Tibial nerve (tissue), 4 donors: ENCODE measurements around the gene KRT6C. TPM values are rescaled to one million over a fixed set of nuclear protein-coding genes. Genes with fewer than 3 reads are reported as not detected.

Experiments
- DNase-seq, 2 donors: peaks; one replicate each; pipeline ENCODE4 v3.0.0-alpha.2; 2019; ENCODE audit warnings: low spot score in 2 of 2
- H3K27ac ChIP-seq, 4 donors: fragments of 200-600 bp; sonication (generic) in 3 of 4; one replicate each; pipeline ENCODE4 v1.5.1; 2017 to 2019; ENCODE audit warnings: mild to moderate bottlenecking in 1 of 4
- H3K27me3 ChIP-seq, 2 donors: fragments of 200-600 bp; sonication (generic) in 1 of 2; one replicate each; pipeline versions ENCODE4 v1.5.1 to v1.6.0; 2017 to 2019
- H3K36me3 ChIP-seq, 3 donors: fragments of 200-600 bp; sonication (generic); one replicate each; pipeline ENCODE4 v1.5.1; 2018 to 2019
- H3K4me1 ChIP-seq, 4 donors: fragments of 200-600 bp; sonication (generic) in 3 of 4; one replicate each; pipeline ENCODE4 v1.5.1; 2017 to 2019
- H3K4me3 ChIP-seq, 4 donors: fragments of 200-600 bp; sonication (generic) in 3 of 4; one replicate each; pipeline ENCODE4 v1.5.1; 2017 to 2019; ENCODE audit warnings: mild to moderate bottlenecking in 1 of 4, moderate library complexity in 1 of 4
- H3K9me3 ChIP-seq, 4 donors: fragments of 200-600 bp; sonication (generic) in 3 of 4; one replicate each; pipeline ENCODE4 v1.5.1; 2017 to 2019
- EP300 ChIP-seq, 2 donors: sonication (generic); formaldehyde crosslinking; IDR thresholded peaks; one replicate each; pipeline ENCODE4 v1.6.1; 2017; ENCODE audit warnings: antibody characterized with exemption in 2 of 2, mild to moderate bottlenecking in 1 of 2
- POLR2A ChIP-seq, 2 donors: fragments of 450-650 bp; IDR thresholded peaks; one replicate each; pipeline ENCODE4 v1.6.1; 2017; ENCODE audit warnings: antibody characterized with exemption in 2 of 2, mild to moderate bottlenecking in 2 of 2, moderate library complexity in 2 of 2
- whole genome bisulfite sequencing, 2 donors: methylation state at CpG; one replicate each; pipeline ENCODE4 v1.1.5; 2018; 5-methylcytosine and 5-hydroxymethylcytosine counted together
- total RNA-seq, 4 donors: library from RNA; depleted of rRNA; stranded (reverse); fragments of >200 nt; gene quantifications; one replicate each; pipeline ENCODE4 v1.1.0, GENCODE V29; 2016
- TF ChIP-seq, protein P1 (sequence below), 5 experiments: fragments of 200-600 bp in 3 of 5; fragments of 450-650 bp in 2 of 5; sonication (generic) in 3 of 5; IDR thresholded peaks; one replicate each; pipeline ENCODE4 v1.5.1; 2016 to 2019; ENCODE audit warnings: antibody characterized with exemption in 5 of 5, mild to moderate bottlenecking in 3 of 5, moderate library complexity in 2 of 5

Gene KRT6C
- total RNA-seq, 4 donors from 2014 or later: not detected

DNA sequence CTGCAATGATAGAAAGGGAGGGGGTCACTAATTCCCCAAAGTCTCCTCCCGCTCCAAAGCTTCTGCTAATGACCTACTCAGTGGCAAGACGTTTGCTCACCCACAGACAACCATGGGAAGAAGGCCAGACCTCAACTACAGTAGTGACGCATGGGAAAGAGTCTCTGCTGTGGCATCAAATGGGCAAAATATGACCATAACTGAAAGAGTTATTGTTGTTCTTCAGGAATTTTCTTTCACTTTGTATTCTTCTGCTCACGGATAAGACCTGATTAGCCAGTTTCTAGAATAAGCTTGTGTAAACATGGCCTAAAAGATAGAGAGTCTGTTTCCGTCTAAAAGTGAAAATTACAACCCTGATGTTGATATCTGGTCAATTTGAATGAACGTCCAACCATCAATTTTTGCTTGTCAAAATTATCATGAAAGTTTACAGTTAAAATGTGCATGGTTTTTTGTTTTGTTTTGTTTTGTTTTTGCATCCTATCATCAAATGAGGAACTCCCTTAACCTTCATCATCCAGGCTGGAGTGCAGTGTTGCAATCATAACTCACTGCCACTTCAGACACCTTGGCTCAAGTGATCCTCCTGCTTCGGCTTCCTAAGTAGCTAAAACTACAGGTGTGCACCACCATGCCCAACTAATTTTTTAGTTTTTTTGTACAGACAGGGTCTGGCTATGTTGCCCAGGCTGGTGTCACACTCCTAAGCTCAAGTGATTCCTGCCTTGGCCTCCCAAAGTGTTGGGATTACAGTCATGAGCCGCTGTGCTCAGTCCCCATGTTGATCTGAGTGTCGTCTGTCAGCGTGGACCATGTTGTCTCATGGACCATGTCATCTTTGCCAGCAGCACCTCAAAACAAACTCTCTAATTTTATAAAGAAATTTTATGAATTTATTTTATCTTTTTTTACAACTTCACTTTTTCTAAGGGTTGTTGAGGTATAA is 28.7 kb downstream of the KRT6C start:
- WGBS, 2 donors: 71 to 76% methylated on average over 10 of the region's 10 CpGs
- no peak for DNase-seq
- Histone ChIP-seq H3K27me3 (peaks cover 0 to 3% of the 10 kb centered on the region in 2 donors), H3K4me3 (no peak overlapping the region), H3K36me3 (no peaks in the 10 kb centered on the region), H3K4me1 (peaks cover 0 to 4% (median 0%) of the 10 kb centered on the region in 4 donors), H3K9me3 (no peaks in the 10 kb centered on the region), H3K27ac (no peak overlapping the region)
- no peak for TF ChIP-seq POLR2A (IDR thresholded peaks at IDR 0.05)
- TF ChIP-seq EP300 (IDR thresholded peaks at IDR 0.05): no peak

DNA sequence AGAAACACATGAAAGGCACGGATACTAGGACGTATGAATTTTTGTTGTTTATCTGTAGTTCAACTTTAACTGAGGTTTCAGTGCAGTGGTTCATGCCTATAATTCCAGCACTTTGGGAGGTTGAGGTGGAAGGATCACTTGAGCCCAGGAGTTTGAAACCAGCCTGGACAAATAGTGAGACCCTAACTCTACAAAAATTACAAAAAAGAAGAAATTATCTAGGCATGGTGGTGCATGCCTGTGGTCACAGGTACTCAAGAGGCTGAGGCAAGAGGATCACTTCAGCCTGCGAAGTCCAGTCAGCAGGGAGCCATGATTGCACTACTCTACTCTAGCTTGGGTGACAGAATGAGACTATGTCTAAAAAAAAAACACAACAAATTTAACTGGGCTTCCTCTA is 29.6 kb downstream of the KRT6C start:
- H3K9me3 ChIP-seq: no peaks in the 10 kb centered on the region
- no peaks in the 10 kb centered on the region for H3K36me3 ChIP-seq
- WGBS, 2 donors: 91% methylated on average over 3 of the region's 3 CpGs
- H3K27me3 ChIP-seq: peaks cover 0 to 3% of the 10 kb centered on the region in 2 donors
- TF ChIP-seq EP300 (IDR thresholded peaks at IDR 0.05) (no peak), POLR2A (IDR thresholded peaks at IDR 0.05) (no peak)
- TF ChIP-seq, protein P1, sequence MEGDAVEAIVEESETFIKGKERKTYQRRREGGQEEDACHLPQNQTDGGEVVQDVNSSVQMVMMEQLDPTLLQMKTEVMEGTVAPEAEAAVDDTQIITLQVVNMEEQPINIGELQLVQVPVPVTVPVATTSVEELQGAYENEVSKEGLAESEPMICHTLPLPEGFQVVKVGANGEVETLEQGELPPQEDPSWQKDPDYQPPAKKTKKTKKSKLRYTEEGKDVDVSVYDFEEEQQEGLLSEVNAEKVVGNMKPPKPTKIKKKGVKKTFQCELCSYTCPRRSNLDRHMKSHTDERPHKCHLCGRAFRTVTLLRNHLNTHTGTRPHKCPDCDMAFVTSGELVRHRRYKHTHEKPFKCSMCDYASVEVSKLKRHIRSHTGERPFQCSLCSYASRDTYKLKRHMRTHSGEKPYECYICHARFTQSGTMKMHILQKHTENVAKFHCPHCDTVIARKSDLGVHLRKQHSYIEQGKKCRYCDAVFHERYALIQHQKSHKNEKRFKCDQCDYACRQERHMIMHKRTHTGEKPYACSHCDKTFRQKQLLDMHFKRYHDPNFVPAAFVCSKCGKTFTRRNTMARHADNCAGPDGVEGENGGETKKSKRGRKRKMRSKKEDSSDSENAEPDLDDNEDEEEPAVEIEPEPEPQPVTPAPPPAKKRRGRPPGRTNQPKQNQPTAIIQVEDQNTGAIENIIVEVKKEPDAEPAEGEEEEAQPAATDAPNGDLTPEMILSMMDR (IDR thresholded peaks at IDR 0.05): no peak
- no peak overlapping the region for H3K4me3 ChIP-seq
- no peak for DNase-seq
- H3K4me1 ChIP-seq: peaks cover 0 to 4% (median 0%) of the 10 kb centered on the region in 4 donors
- no peak overlapping the region for H3K27ac ChIP-seq

DNA sequence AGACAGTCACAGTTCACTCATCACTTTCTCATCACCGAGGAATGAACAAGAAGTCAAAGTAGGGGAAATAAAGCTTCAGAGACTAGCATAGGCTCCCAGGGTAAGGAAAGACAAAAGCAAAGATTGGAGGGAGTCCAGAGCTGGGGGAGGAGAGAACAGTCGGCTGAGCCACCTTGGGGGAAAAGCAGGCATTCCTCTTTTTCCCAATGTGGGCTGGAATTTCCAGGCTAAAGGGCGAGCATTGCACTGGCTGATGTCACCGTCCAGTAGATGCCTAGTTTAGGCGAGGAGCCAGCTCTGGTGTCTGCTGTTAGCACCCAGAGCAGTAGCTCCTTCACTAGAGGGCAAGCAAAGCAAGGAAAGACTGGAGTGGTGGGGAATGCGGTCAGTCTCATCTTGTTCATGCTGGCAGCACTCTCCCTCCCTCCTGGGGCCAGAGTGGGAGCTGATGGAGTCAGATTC is 31.0 kb downstream of the KRT6C start:
- no peak for DNase-seq
- TF ChIP-seq EP300 (IDR thresholded peaks at IDR 0.05): no peak
- TF ChIP-seq, protein P1 (IDR thresholded peaks at IDR 0.05): no peak
- TF ChIP-seq POLR2A (IDR thresholded peaks at IDR 0.05): no peak
- Histone ChIP-seq H3K4me3 (no peak overlapping the region), H3K36me3 (no peaks in the 10 kb centered on the region), H3K27me3 (peaks cover 0 to 3% of the 10 kb centered on the region in 2 donors), H3K4me1 (peaks cover 0 to 4% (median 0%) of the 10 kb centered on the region in 4 donors), H3K9me3 (no peaks in the 10 kb centered on the region), H3K27ac (no peak overlapping the region)
- WGBS, 2 donors: 14 to 25% methylated on average over 6 of the region's 6 CpGs

DNA sequence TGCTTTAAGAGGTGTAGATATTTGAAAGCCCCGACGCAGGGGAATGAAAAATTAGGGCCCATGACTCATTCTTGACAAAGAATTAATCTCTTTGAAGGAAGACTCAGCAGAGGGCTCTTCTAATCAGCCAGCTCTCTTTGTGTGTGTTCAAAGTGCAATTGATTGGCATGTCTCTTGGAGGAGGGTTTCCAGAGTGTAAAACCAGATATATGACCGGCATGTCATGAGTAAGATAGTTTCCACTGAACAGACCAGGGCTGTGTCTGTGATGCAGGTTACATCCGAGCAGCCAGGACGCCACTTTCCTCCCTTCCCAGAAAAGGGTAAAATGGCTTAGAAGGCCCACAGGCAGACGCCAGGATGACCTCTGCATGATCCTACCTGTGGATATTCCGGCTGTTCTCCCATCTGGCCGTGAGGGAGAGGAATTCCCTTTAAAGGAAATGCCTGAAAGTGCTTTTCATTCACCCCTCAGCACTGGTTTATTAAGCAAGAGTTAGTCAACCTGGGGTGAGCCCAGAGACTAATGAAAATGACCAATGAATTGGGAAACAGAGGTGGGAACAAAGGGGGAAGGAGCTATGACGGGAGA is 32.2 kb downstream of the KRT6C start:
- Histone ChIP-seq H3K4me1 (peaks cover 0 to 4% (median 0%) of the 10 kb centered on the region in 4 donors), H3K36me3 (no peaks in the 10 kb centered on the region), H3K27ac (no peak overlapping the region), H3K9me3 (no peaks in the 10 kb centered on the region), H3K4me3 (no peak overlapping the region), H3K27me3 (no peaks in the 10 kb centered on the region)
- TF ChIP-seq, protein P1 (IDR thresholded peaks at IDR 0.05): no peak
- TF ChIP-seq EP300 (IDR thresholded peaks at IDR 0.05) (no peak), POLR2A (IDR thresholded peaks at IDR 0.05) (no peak)
- no peak for DNase-seq
- 62 to 65% methylated on average over 9 of the region's 9 CpGs for WGBS, 2 donors

DNA sequence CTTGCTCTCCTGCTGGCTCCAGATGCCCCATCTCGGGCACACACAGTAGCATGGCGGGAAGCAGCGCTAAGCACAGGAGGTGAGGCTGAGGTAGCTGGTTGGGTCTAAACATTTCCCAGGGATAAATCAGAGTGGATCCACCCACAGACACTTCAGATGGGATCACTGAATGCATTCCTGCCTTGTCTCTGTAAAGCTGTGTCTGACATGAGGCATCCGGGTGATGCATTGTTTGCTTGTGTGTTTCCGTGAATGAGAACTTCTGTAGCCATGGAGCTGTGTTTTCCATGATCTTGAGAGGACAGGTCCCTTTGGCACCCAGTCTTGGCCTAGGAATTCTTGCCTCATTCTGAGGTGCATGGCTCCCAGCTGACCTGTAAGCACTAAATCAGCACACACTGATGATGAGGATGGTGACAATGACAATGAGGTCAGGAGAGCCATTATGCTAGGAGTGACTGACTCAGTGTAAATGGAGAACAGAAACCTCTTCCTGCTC is 32.7 kb downstream of the KRT6C start:
- Histone ChIP-seq H3K4me3 (no peak overlapping the region), H3K27me3 (no peaks in the 10 kb centered on the region), H3K36me3 (no peaks in the 10 kb centered on the region), H3K27ac (no peak overlapping the region), H3K4me1 (peaks cover 0 to 4% (median 0%) of the 10 kb centered on the region in 4 donors), H3K9me3 (no peaks in the 10 kb centered on the region)
- TF ChIP-seq EP300 (IDR thresholded peaks at IDR 0.05) (no peak), POLR2A (IDR thresholded peaks at IDR 0.05) (no peak)
- TF ChIP-seq, protein P1 (IDR thresholded peaks at IDR 0.05): no peak
- WGBS, 2 donors: 86 to 87% methylated on average over 5 of the region's 5 CpGs
- no peak for DNase-seq
